Mucosa of descending colon (tissue), 3 donors: ENCODE data around the gene NOL4L. TPM values are rescaled to one million over a fixed set of nuclear protein-coding genes. Genes with fewer than 3 reads are reported as not detected.
A peak's percentile ranks its signal among the peaks of the same experiment; 100 is the strongest.

Experiments
- ATAC-seq: fragments of 200-7000 bp; cut with Tn5 transposase; one replicate; pipeline ENCODE4 v1.9.1; 2020; ENCODE audit warnings: mild to moderate bottlenecking, moderate library complexity
- DNase-seq, 3 donors: peaks; one replicate each; pipeline ENCODE4 v3.0.0-alpha.2; 2020
- H3K36me3 ChIP-seq: fragments of 200-600 bp; one replicate; pipeline ENCODE4 v1.8.0; 2021; ENCODE audit warnings: low read depth, mild to moderate bottlenecking
- H3K4me1 ChIP-seq: fragments of 200-600 bp; one replicate; pipeline ENCODE4 v1.8.0; 2021; ENCODE audit warnings: low read depth, mild to moderate bottlenecking
- H3K4me3 ChIP-seq: fragments of 200-600 bp; one replicate; pipeline ENCODE4 v1.8.0; 2021; ENCODE audit warnings: mild to moderate bottlenecking
- H3K9me3 ChIP-seq: fragments of 200-600 bp; one replicate; pipeline ENCODE4 v1.8.0; 2021; ENCODE audit warnings: mild to moderate bottlenecking
- CTCF ChIP-seq: fragments of 200-600 bp; IDR thresholded peaks from one replicate; pipeline ENCODE4 v1.8.0; 2022; ENCODE audit warnings: antibody characterized with exemption, mild to moderate bottlenecking
- intact Hi-C, 2 donors: fragments of 100-400 bp; cut with DNase I in 1 of 2; cut with micrococcal nuclease in 1 of 2; formaldehyde crosslinking; loops; one replicate each; pipeline versions ENCODE4 v1.11.0 to v1.11.1; 2022; cut with DNase I, micrococcal nuclease
- total RNA-seq, 3 donors: library from RNA; stranded (reverse); fragmentation: NEBNext Ultra II Directional in 2 of 3; extraction: Animal tissue kit (Norgen Biotek cat#: 25700) in 2 of 3; gene quantifications; one replicate each; pipeline versions ENCODE4 v1.2.1 to v1.2.4, GENCODE V29; 2021 to 2023
- donor health status: DM: no; HTN: no; CAD: no; lungs with moderate emphysema.
- donor health status: DM: no; HTN: no; CAD: no.
- donor health status: DM: no; HTN: yes; CAD: no.

NOL4L gene
- total RNA-seq, 3 donors from 2014 or later = 46.1 to 75.3 (median 55.1) TPM

GRCh38 chr20:32476684-32477593 lies 108.2 kb downstream of the NOL4L start:
- Histone ChIP-seq H3K36me3 (no peaks in the 10 kb centered on the region), H3K4me1 (peaks cover 94% of the 10 kb centered on the region), H3K4me3 (no peak overlapping the region), H3K9me3 (no peaks in the 10 kb centered on the region)
- no peak for TF ChIP-seq CTCF
- ATAC-seq = no peak
- peak; percentile 39 to 58 (median 56) for DNase-seq
- intact Hi-C loops = no loop called here

GRCh38 chr20:32474967-32475811 lies 109.9 kb downstream of the NOL4L start:
- Histone ChIP-seq H3K9me3 (no peaks in the 10 kb centered on the region), H3K36me3 (no peaks in the 10 kb centered on the region), H3K4me3 (no peak overlapping the region), H3K4me1 (peaks cover 88% of the 10 kb centered on the region)
- intact Hi-C loops = no loop called here
- no peak for TF ChIP-seq CTCF
- DNase-seq = peak; percentile 95 to 96 (median 96)
- peak; percentile 80 for ATAC-seq

GRCh38 chr20:32474717-32474966 lies 110.5 kb downstream of the NOL4L start:
- peaks cover 87% of the 10 kb centered on the region for H3K4me1 ChIP-seq
- H3K4me3 ChIP-seq = no peak overlapping the region
- no peak for TF ChIP-seq CTCF
- no peak for DNase-seq
- intact Hi-C loops = no loop called here
- no peaks in the 10 kb centered on the region for H3K9me3 ChIP-seq
- ATAC-seq = no peak
- H3K36me3 ChIP-seq = no peaks in the 10 kb centered on the region

GRCh38 chr20:32474009-32474716 lies 111.0 kb downstream of the NOL4L start:
- Histone ChIP-seq H3K36me3 (no peaks in the 10 kb centered on the region), H3K9me3 (no peaks in the 10 kb centered on the region), H3K4me1 (peaks cover 84% of the 10 kb centered on the region), H3K4me3 (no peak overlapping the region)
- intact Hi-C loops = no loop called here
- ATAC-seq (no peak), DNase-seq (peak; percentile 46 to 64 (median 51))
- TF ChIP-seq CTCF = no peak

GRCh38 chr20:32473231-32474008 lies 111.7 kb downstream of the NOL4L start:
- TF ChIP-seq CTCF = no peak
- no peaks in the 10 kb centered on the region for H3K36me3 ChIP-seq
- DNase-seq = peak in 2 of 3 donors; percentile 68 to 77

More at GRCh38 chr20:32473231-32474008, 111.7 kb downstream of the NOL4L start:
- H3K9me3 ChIP-seq = no peaks in the 10 kb centered on the region
- intact Hi-C loops = no loop called here
- ATAC-seq = peak; percentile 12
- peaks cover 84% of the 10 kb centered on the region for H3K4me1 ChIP-seq
- H3K4me3 ChIP-seq = no peak overlapping the region
